H1 (cell line): ENCODE data around the gene RAB34. TPM values are rescaled to one million over a fixed set of nuclear protein-coding genes. Genes with fewer than 3 reads are reported as not detected.

ENCODE experiments used
- CTCF ChIA-PET: fragments of 300-600 bp; sonication (Branson Sonifier 250); formaldehyde crosslinking; loops from one replicate; lab custom pipeline; 2021; ENCODE audit not compliant: partially characterized antibody; lab: Charles Lee
- POLR2A ChIA-PET: fragments of 300-600 bp; sonication (Branson Sonifier 250); formaldehyde crosslinking; loops from one replicate; lab custom pipeline; 2021; ENCODE audit warnings: inconsistent platforms; ENCODE audit not compliant: partially characterized antibody; lab: Charles Lee
- DNase-seq, 2 experiments: peaks; one replicate each; pipeline versions ENCODE4 v3.0.0 to v3.0.0-alpha.2; 2010 to 2022; ENCODE audit warnings: low spot score in 2 of 2, low read depth in 1 of 2, mixed read lengths in 1 of 2
- FAIRE-seq: peaks from 2 replicates; lab custom pipeline; 2011; peaks lifted over from hg19 to GRCh38; lab: Jason Lieb, UNC
- H2AFZ ChIP-seq: 2 replicates; pipeline ENCODE4 v1.8.1; 2012; ENCODE audit warnings: low read length, inconsistent platforms
- H2AK5ac ChIP-seq: 2 replicates; pipeline ENCODE4 v1.6.1; 2013; ENCODE audit warnings: low read depth, low read length
- H2BK120ac ChIP-seq: replicated peaks from 2 replicates; pipeline ENCODE3; 2013; ENCODE audit warnings: low read depth, low read length, inconsistent platforms
- H2BK12ac ChIP-seq: 2 replicates; pipeline ENCODE4 v1.6.1; 2013; ENCODE audit warnings: low read depth, low read length
- H2BK15ac ChIP-seq: 2 replicates; pipeline ENCODE4 v1.6.1; 2013; ENCODE audit warnings: low read length
- H2BK20ac ChIP-seq: 2 replicates; pipeline ENCODE4 v1.6.1; 2013; ENCODE audit warnings: low read length
- H2BK5ac ChIP-seq: 2 replicates; pipeline ENCODE4 v1.6.1; 2013; ENCODE audit warnings: low read depth, low read length
- H3K14ac ChIP-seq: 2 replicates; pipeline ENCODE4 v1.6.1; 2013; ENCODE audit warnings: inconsistent platforms; ENCODE audit not compliant: insufficient read length
- H3K18ac ChIP-seq: 2 replicates; pipeline ENCODE4 v1.6.1; 2013; ENCODE audit warnings: low read length; ENCODE audit errors: extremely low read depth
- H3K23ac ChIP-seq: 2 replicates; pipeline ENCODE4 v1.6.1; 2013; ENCODE audit warnings: inconsistent platforms; ENCODE audit not compliant: insufficient read length
- H3K23me2 ChIP-seq: 2 replicates; pipeline ENCODE4 v1.6.1; 2013; ENCODE audit warnings: low read depth, low read length
- H3K27ac ChIP-seq: 2 replicates; pipeline ENCODE4 v1.6.1; 2011; ENCODE audit warnings: low read depth, low read length, inconsistent platforms
- H3K27me3 ChIP-seq, 4 experiments: replicated peaks in 1 of 4; 1 replicate in 1 of 4; 2 replicates in 3 of 4; pipeline versions ENCODE4 v1.6.1 to v1.8.1; 2011 to 2013; ENCODE audit warnings: low read length in 3 of 4, mild to moderate bottlenecking in 3 of 4, inconsistent platforms in 2 of 4, mixed read lengths in 2 of 4, moderate library complexity in 1 of 4; ENCODE audit not compliant: control insufficient read depth in 3 of 4, insufficient read depth in 3 of 4; ENCODE audit errors: extremely low read depth in 1 of 4
- H3K36me3 ChIP-seq, 4 experiments: 2 replicates each; pipeline versions ENCODE4 v1.6.1 to v1.8.1; 2011 to 2013; ENCODE audit warnings: mild to moderate bottlenecking in 4 of 4, low read length in 3 of 4, moderate library complexity in 2 of 4, control low read depth in 1 of 4, inconsistent platforms in 1 of 4; ENCODE audit not compliant: insufficient read depth in 4 of 4, control insufficient read depth in 2 of 4
- H3K4ac ChIP-seq: replicated peaks from 2 replicates; pipeline ENCODE3; 2013; ENCODE audit warnings: low read length, low read depth, mixed read lengths, inconsistent platforms; ENCODE audit not compliant: insufficient read length
- H3K4me1 ChIP-seq, 4 experiments: replicated peaks in 1 of 4; 1 replicate in 1 of 4; 2 replicates in 3 of 4; pipeline versions ENCODE4 v1.6.1 to v1.8.1; 2011 to 2013; ENCODE audit warnings: low read length in 3 of 4, inconsistent platforms in 2 of 4, mixed read lengths in 1 of 4; ENCODE audit not compliant: insufficient read depth in 4 of 4, control insufficient read depth in 3 of 4
- H3K4me2 ChIP-seq, 2 experiments: 2 replicates each; pipeline versions ENCODE4 v1.6.1 to v1.8.1; 2011 to 2013; ENCODE audit warnings: low read depth in 2 of 2, low read length in 2 of 2, control low read depth in 1 of 2, inconsistent platforms in 1 of 2, mild to moderate bottlenecking in 1 of 2; ENCODE audit not compliant: insufficient read depth in 1 of 2
- H3K4me3 ChIP-seq, 4 experiments: fragments of 200-600, 300-600 bp in 1 of 4; sonication (generic), shearing (Covaris generic), sonication (Bioruptor Twin) in 1 of 4; 2 replicates each; pipeline versions ENCODE4 v1.5.1 to v1.8.1; 2011 to 2016; ENCODE audit warnings: low read length in 4 of 4, low read depth in 3 of 4, control low read depth in 2 of 4, inconsistent platforms in 2 of 4, mild to moderate bottlenecking in 2 of 4, mixed read lengths in 1 of 4, moderate library complexity in 1 of 4; ENCODE audit not compliant: insufficient read depth in 2 of 4; ENCODE audit errors: extremely low read depth in 1 of 4
- H3K56ac ChIP-seq: replicated peaks from 2 replicates; pipeline ENCODE3; 2013; ENCODE audit warnings: low read depth, mild to moderate bottlenecking, mixed read lengths, low read length, inconsistent platforms; ENCODE audit not compliant: insufficient read length
- H3K79me1 ChIP-seq: 2 replicates; pipeline ENCODE4 v1.6.1; 2013; ENCODE audit warnings: low read depth, low read length, control low read depth
- H3K79me2 ChIP-seq, 2 experiments: 2 replicates each; pipeline versions ENCODE4 v1.6.1 to v1.8.1; 2012 to 2013; ENCODE audit warnings: low read length in 2 of 2, mild to moderate bottlenecking in 2 of 2, inconsistent platforms in 1 of 2; ENCODE audit not compliant: insufficient read depth in 2 of 2, control insufficient read depth in 1 of 2
- H3K9ac ChIP-seq, 4 experiments: replicated peaks in 1 of 4; 1 replicate in 1 of 4; 2 replicates in 3 of 4; pipeline versions ENCODE4 v1.6.1 to v1.8.1; 2011 to 2013; ENCODE audit warnings: low read depth in 3 of 4, low read length in 3 of 4, control low read depth in 2 of 4, mild to moderate bottlenecking in 2 of 4, moderate library complexity in 2 of 4, inconsistent platforms in 1 of 4; ENCODE audit errors: extremely low read depth in 1 of 4
- H3K9me3 ChIP-seq, 2 experiments: 2 replicates each; pipeline versions ENCODE4 v1.6.1 to v1.8.1; 2012 to 2013; ENCODE audit warnings: mild to moderate bottlenecking in 2 of 2, moderate library complexity in 2 of 2, control low read depth in 1 of 2, inconsistent platforms in 1 of 2, low read depth in 1 of 2, low read length in 1 of 2, mixed read lengths in 1 of 2; ENCODE audit not compliant: insufficient read depth in 2 of 2
- H4K20me1 ChIP-seq, 2 experiments: replicated peaks in 1 of 2; 2 replicates each; pipeline versions ENCODE3 to v1.8.1; 2011 to 2013; ENCODE audit warnings: inconsistent platforms in 2 of 2, low read length in 2 of 2, mild to moderate bottlenecking in 1 of 2; ENCODE audit not compliant: insufficient read depth in 2 of 2, control insufficient read depth in 1 of 2
- H4K5ac ChIP-seq: 2 replicates; pipeline ENCODE4 v1.6.1; 2013; ENCODE audit warnings: low read length, low read depth, mixed read lengths, inconsistent platforms; ENCODE audit not compliant: insufficient read length
- H4K8ac ChIP-seq: 2 replicates; pipeline ENCODE4 v1.8.0; 2013; ENCODE audit warnings: mild to moderate bottlenecking, moderate library complexity, low read length, inconsistent platforms; ENCODE audit not compliant: insufficient read depth; ENCODE audit errors: extremely low read depth
- H4K91ac ChIP-seq: replicated peaks from 2 replicates; pipeline ENCODE3; 2013; ENCODE audit warnings: low read length, mixed read lengths, inconsistent platforms; ENCODE audit not compliant: insufficient read length
- BCL11A ChIP-seq, 2 experiments: IDR thresholded peaks; one replicate each; pipeline ENCODE4 v1.6.1; 2011; ENCODE audit warnings: low read depth in 2 of 2, low read length in 2 of 2, mild to moderate bottlenecking in 2 of 2
- GTF2F1 ChIP-seq: IDR thresholded peaks from 2 replicates; pipeline ENCODE4 v1.6.1; 2012; ENCODE audit warnings: low read depth, low read length, improper control_type of control experiment, borderline replicate concordance
- KDM1A ChIP-seq: fragments of 200-600, 300-600 bp; sonication (generic); IDR thresholded peaks from 2 replicates; pipeline ENCODE4 v1.7.1; 2016; ENCODE audit warnings: mild to moderate bottlenecking, low read length, borderline replicate concordance
- NANOG ChIP-seq: IDR thresholded peaks from 2 replicates; pipeline ENCODE4 v1.6.1; 2011; ENCODE audit warnings: low read length, low read depth, mild to moderate bottlenecking, inconsistent platforms; ENCODE audit not compliant: insufficient read depth, poor library complexity, severe bottlenecking
- POLR2A ChIP-seq, 2 experiments: IDR thresholded peaks; 1 replicate in 1 of 2; 2 replicates in 1 of 2; pipeline ENCODE4 v1.6.1; 2011; ENCODE audit warnings: low read depth in 2 of 2, low read length in 2 of 2, mild to moderate bottlenecking in 2 of 2; ENCODE audit errors: control extremely low read depth in 1 of 2
- RBBP5 ChIP-seq: IDR thresholded peaks from 2 replicates; pipeline ENCODE4 v1.7.1; 2012; ENCODE audit warnings: low read depth, mild to moderate bottlenecking, inconsistent platforms, low read length, moderate library complexity, borderline replicate concordance
- TCF12 ChIP-seq: IDR thresholded peaks from 2 replicates; pipeline ENCODE4 v1.6.1; 2011; ENCODE audit warnings: low read depth, mild to moderate bottlenecking, low read length
- WGBS, 2 experiments: shearing (Covaris generic) in 1 of 2; methylation state at CpG; one replicate each; pipeline versions ENCODE4 v1.1.6 to v1.1.7; 2013 to 2015; ENCODE audit warnings: low lambda C conversion rate in 2 of 2, mixed read lengths in 2 of 2, inconsistent platforms in 1 of 2, low coverage in 1 of 2, missing lambda C conversion rate in 1 of 2; ENCODE audit not compliant: insufficient replicate concordance in 2 of 2, insufficient coverage in 1 of 2, insufficient read length in 1 of 2; ENCODE audit errors: extremely low coverage in 1 of 2, missing lambda C conversion rate in 1 of 2; 5-methylcytosine and 5-hydroxymethylcytosine counted together
- polyA plus RNA-seq, 7 experiments: library from polyadenylated mRNA; depleted of rRNA in 3 of 7; stranded (reverse) in 5 of 7; unstranded in 2 of 7; fragments of >200 nt in 5 of 7; fragments of 200-250 nt in 2 of 7; gene quantifications; 1 replicate in 5 of 7; 2 replicates in 1 of 7; 4 replicates in 1 of 7; pipeline versions ENCODE4 v1.2.1 to v1.2.3, GENCODE V29; 2011 to 2013; ENCODE audit warnings: missing spikeins in 2 of 7, mixed read lengths in 2 of 7
- total RNA-seq: library from RNA; stranded (reverse); fragmentation: NEBNext Ultra II Directional; extraction: Animal tissue kit (Norgen Biotek cat#: 25700); gene quantifications from 2 replicates; pipeline ENCODE4 v1.2.1, GENCODE V29; 2021
- TF ChIP-seq, protein P1 (sequence below): IDR thresholded peaks from 2 replicates; pipeline ENCODE4 v1.6.1; 2012; ENCODE audit warnings: low read length, inconsistent platforms
- TF ChIP-seq, protein P2 (sequence below), 3 experiments: IDR thresholded peaks; 1 replicate in 2 of 3; 2 replicates in 1 of 3; pipeline versions ENCODE4 v1.5.1 to v1.6.1; 2011; ENCODE audit warnings: low read length in 3 of 3, mild to moderate bottlenecking in 3 of 3, inconsistent platforms in 2 of 3, low read depth in 1 of 3, moderate library complexity in 1 of 3; ENCODE audit not compliant: insufficient read depth in 1 of 3; ENCODE audit errors: control extremely low read depth in 1 of 3

RAB34 gene
- total and polyA plus RNA-seq, 2 of the 8 experiments (the other 6 are each of a cell fraction or from before 2014, with no cell fraction given), result 237 to 305 TPM

DNA sequence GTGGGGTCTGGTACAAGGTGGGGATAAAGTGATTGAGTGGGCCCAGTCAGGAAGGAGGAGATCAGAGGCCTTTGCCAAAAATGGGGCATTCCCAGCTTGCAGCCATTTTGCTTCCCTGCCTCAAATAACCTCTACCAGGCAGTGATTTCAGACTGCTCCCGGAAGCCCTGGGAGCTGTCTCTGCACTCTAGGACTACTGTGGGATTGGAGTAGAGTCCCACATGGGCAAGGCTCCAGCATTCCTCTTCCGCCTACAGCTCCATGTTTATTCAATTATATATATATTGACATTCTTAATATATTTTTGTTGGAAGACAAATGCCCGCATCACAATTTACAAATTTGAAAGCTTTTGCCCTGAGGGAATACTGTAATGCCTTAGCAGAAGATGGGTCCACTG is 42.2 kb downstream of the RAB34 start:
- peaks cover 50 to 84% (median 78%) of the 10 kb centered on the region in 4 experiments for H3K36me3 ChIP-seq
- H2BK15ac ChIP-seq, result no peak overlapping the region
- POLR2A ChIA-PET, result interaction anchor here (0.9 to 6.5 kb wide), 13 partner anchors 13 to 99 kb away, joined by 3 to 35 read pairs (median 4); partner anchors contain the start of genes ALDOC, SDF2, SUPT6H and TRAF4

More for the DNA sequence above, 42.2 kb downstream of the RAB34 start:
- H3K4me2 ChIP-seq, result no peak overlapping the region
- no peak overlapping the region for H2BK12ac ChIP-seq
- no peak overlapping the region for H4K91ac ChIP-seq
- no peak overlapping the region for H2BK120ac ChIP-seq
- no peak overlapping the region for H2AFZ ChIP-seq
- H3K4me1 ChIP-seq, result no peaks in the 10 kb centered on the region
- no peaks in the 10 kb centered on the region for H3K79me1 ChIP-seq
- no peak overlapping the region for H4K8ac ChIP-seq
- H3K27ac ChIP-seq, result no peak overlapping the region
- FAIRE-seq (no peak), DNase-seq (no peak)
- no peak overlapping the region for H2BK5ac ChIP-seq
- H3K23ac ChIP-seq, result no peak overlapping the region
- TF ChIP-seq TCF12 (no peak), POLR2A (IDR thresholded peaks at IDR 0.05; ENCODE audit: control extremely low read depth in 1 of 2, low read depth in 2 of 2, low read length in 2 of 2) (no peak), NANOG (no peak), RBBP5 (no peak), GTF2F1 (no peak), KDM1A (no peak), BCL11A (IDR thresholded peaks at IDR 0.05; ENCODE audit: low read depth in 2 of 2, low read length in 2 of 2) (no peak)
- TF ChIP-seq, protein P1, sequence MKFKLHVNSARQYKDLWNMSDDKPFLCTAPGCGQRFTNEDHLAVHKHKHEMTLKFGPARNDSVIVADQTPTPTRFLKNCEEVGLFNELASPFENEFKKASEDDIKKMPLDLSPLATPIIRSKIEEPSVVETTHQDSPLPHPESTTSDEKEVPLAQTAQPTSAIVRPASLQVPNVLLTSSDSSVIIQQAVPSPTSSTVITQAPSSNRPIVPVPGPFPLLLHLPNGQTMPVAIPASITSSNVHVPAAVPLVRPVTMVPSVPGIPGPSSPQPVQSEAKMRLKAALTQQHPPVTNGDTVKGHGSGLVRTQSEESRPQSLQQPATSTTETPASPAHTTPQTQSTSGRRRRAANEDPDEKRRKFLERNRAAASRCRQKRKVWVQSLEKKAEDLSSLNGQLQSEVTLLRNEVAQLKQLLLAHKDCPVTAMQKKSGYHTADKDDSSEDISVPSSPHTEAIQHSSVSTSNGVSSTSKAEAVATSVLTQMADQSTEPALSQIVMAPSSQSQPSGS, result no peak
- TF ChIP-seq, protein P2, sequence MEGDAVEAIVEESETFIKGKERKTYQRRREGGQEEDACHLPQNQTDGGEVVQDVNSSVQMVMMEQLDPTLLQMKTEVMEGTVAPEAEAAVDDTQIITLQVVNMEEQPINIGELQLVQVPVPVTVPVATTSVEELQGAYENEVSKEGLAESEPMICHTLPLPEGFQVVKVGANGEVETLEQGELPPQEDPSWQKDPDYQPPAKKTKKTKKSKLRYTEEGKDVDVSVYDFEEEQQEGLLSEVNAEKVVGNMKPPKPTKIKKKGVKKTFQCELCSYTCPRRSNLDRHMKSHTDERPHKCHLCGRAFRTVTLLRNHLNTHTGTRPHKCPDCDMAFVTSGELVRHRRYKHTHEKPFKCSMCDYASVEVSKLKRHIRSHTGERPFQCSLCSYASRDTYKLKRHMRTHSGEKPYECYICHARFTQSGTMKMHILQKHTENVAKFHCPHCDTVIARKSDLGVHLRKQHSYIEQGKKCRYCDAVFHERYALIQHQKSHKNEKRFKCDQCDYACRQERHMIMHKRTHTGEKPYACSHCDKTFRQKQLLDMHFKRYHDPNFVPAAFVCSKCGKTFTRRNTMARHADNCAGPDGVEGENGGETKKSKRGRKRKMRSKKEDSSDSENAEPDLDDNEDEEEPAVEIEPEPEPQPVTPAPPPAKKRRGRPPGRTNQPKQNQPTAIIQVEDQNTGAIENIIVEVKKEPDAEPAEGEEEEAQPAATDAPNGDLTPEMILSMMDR (IDR thresholded peaks at IDR 0.05; ENCODE audit: control extremely low read depth in 1 of 3, insufficient read depth in 1 of 3, low read depth in 1 of 3, low read length in 3 of 3), result no peak
- no peaks in the 10 kb centered on the region for H3K9me3 ChIP-seq
- CTCF ChIA-PET, result interaction anchor here (0.8 to 5.3 kb wide), 11 partner anchors 10 to 196 kb away, joined by 3 to 54 read pairs (median 5); partner anchors contain the start of gene BLTP2
- WGBS, 2 experiments, result 98% methylated on average over 3 of the region's 3 CpGs; no CpG with 5 or more reads in 1 of the 2 experiments
- no peak overlapping the region for H4K5ac ChIP-seq
- H3K79me2 ChIP-seq, result no peaks in the 10 kb centered on the region
- no peak overlapping the region for H3K9ac ChIP-seq
- H3K27me3 ChIP-seq, result no peaks in the 10 kb centered on the region
- H2BK20ac ChIP-seq, result no peak overlapping the region
- no peak overlapping the region for H3K4me3 ChIP-seq
- H3K14ac ChIP-seq, result no peak overlapping the region
- H4K20me1 ChIP-seq, result peaks cover 0 to 2% of the 10 kb centered on the region in 2 experiments
- H2AK5ac ChIP-seq, result no peak overlapping the region
- no peak overlapping the region for H3K4ac ChIP-seq
- no peak overlapping the region for H3K18ac ChIP-seq
- H3K56ac ChIP-seq, result no peak overlapping the region
- H3K23me2 ChIP-seq, result no peaks in the 10 kb centered on the region
